Ovary (tissue), 3 donors: ENCODE data around the gene GOT2.

Experiments used
- CTCF ChIP-seq, 3 donors: fragments of 450-650 bp in 2 of 3; fragments of 200-600 bp in 1 of 3; IDR thresholded peaks; one replicate each; pipeline versions ENCODE4 v1.5.1 to v1.8.0; 2016 to 2022; ENCODE audit warnings: antibody characterized with exemption in 3 of 3, mild to moderate bottlenecking in 1 of 3
- EP300 ChIP-seq: sonication (generic); formaldehyde crosslinking; IDR thresholded peaks from one replicate; pipeline ENCODE4 v1.6.1; 2017; ENCODE audit warnings: antibody characterized with exemption
- POLR2A ChIP-seq: fragments of 450-650 bp; IDR thresholded peaks from one replicate; pipeline ENCODE4 v1.6.1; 2017; ENCODE audit warnings: antibody characterized with exemption, mild to moderate bottlenecking, moderate library complexity
- donor health status: DM: no; HTN: no; CAD: no.

GRCh38 chr16:58692450-58692849 is 41.7 kb downstream of the GOT2 start:
- TF ChIP-seq CTCF (IDR thresholded peaks at IDR 0.05) (no peak), POLR2A (no peak), EP300 (no peak)
